Peyer's patch (tissue), 4 donors: ENCODE data around the gene TCAP.

Experiments
- POLR2A ChIP-seq, 2 donors: fragments of 450-650 bp; IDR thresholded peaks; one replicate each; pipeline ENCODE4 v1.5.1; 2017; ENCODE audit warnings: antibody characterized with exemption in 2 of 2, mild to moderate bottlenecking in 2 of 2, moderate library complexity in 2 of 2
- TF ChIP-seq, protein P1 (sequence below), 6 experiments: fragments of 450-650 bp in 4 of 6; fragments of 200-600 bp in 2 of 6; sonication (generic) in 1 of 6; IDR thresholded peaks; one replicate each; pipeline ENCODE4 v1.5.1; 2017 to 2019; ENCODE audit warnings: antibody characterized with exemption in 6 of 6, mild to moderate bottlenecking in 3 of 6, moderate library complexity in 1 of 6

DNA sequence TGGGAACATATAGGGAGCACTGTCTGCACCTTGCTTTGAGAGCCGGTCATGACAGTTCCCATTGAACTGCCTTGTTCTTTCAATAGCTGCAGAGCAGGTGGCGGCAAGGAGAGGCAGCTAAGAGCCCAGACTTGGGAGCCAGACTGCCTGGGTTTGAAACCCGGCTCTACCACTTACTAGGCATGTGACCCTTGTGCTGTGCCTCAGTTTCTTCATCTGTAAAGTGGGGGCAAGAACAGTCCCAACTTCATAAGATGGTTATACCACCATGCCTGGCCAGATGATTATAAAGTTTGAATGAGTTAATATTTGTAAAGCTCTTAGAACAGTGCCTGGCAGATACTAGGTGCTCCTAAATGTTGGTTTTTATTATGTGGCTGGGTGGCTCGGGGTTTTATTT lies 49.1 kb downstream of the TCAP start:
- TF ChIP-seq POLR2A (IDR thresholded peaks at IDR 0.05), result no peak
- TF ChIP-seq, protein P1, sequence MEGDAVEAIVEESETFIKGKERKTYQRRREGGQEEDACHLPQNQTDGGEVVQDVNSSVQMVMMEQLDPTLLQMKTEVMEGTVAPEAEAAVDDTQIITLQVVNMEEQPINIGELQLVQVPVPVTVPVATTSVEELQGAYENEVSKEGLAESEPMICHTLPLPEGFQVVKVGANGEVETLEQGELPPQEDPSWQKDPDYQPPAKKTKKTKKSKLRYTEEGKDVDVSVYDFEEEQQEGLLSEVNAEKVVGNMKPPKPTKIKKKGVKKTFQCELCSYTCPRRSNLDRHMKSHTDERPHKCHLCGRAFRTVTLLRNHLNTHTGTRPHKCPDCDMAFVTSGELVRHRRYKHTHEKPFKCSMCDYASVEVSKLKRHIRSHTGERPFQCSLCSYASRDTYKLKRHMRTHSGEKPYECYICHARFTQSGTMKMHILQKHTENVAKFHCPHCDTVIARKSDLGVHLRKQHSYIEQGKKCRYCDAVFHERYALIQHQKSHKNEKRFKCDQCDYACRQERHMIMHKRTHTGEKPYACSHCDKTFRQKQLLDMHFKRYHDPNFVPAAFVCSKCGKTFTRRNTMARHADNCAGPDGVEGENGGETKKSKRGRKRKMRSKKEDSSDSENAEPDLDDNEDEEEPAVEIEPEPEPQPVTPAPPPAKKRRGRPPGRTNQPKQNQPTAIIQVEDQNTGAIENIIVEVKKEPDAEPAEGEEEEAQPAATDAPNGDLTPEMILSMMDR (IDR thresholded peaks at IDR 0.05), result no peak
